GM12891 (cell line): ENCODE results near the gene CPAMD8.

ENCODE experiments used
- PAX5 ChIP-seq: IDR thresholded peaks from 2 replicates; pipeline ENCODE4 v1.6.1; 2011; ENCODE audit warnings: low read length, moderate library complexity, mild to moderate bottlenecking; ENCODE audit not compliant: insufficient read depth, severe bottlenecking
- POLR2A ChIP-seq: IDR thresholded peaks from 2 replicates; pipeline ENCODE4 v1.6.1; 2011; ENCODE audit warnings: low read depth, low read length, control low read depth
- POLR2AphosphoS5 ChIP-seq: IDR thresholded peaks from 2 replicates; pipeline ENCODE4 v1.6.1; 2011; ENCODE audit warnings: low read depth, low read length, control low read depth
- POU2F2 ChIP-seq: IDR thresholded peaks from 2 replicates; pipeline ENCODE4 v1.6.1; 2011; ENCODE audit warnings: low read depth, mild to moderate bottlenecking, control low read depth, low read length, moderate library complexity
- SPI1 ChIP-seq: IDR thresholded peaks from 2 replicates; pipeline ENCODE4 v1.6.1; 2011; ENCODE audit warnings: low read depth, low read length, control low read depth
- TAF1 ChIP-seq: IDR thresholded peaks from 2 replicates; pipeline ENCODE4 v1.6.1; 2011; ENCODE audit warnings: low read depth, low read length, control low read depth

DNA sequence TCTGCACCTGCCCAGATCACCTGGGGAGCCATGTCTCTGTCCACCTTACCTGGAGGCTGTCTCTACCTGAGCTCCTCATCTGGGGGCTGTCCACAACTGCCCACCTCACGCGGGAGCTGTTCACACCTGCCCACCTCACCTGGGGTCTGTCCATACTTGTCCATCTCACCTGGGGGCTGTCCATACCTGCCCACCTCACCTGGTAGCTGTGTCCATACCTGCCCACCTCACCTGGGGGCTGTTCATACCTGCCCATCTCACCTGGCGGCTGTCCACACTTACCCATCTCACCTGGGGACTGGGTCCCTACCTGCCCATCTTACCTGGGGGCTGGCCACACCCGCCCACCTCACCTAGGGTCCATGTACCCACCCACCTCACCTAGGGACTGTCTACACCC lies 10.0 kb upstream of the CPAMD8 start:
- no peak for TF ChIP-seq TAF1
- no peak for TF ChIP-seq POLR2A
- no peak for TF ChIP-seq POLR2AphosphoS5
- TF ChIP-seq SPI1: no peak
- no peak for TF ChIP-seq PAX5
- no peak for TF ChIP-seq POU2F2
